GM12878 (cell line): Measurements from ENCODE around the gene ANAPC5. TPM values are rescaled to one million over a fixed set of nuclear protein-coding genes. Genes with fewer than 3 reads are reported as not detected.

ENCODE experiments used
- ATAC-seq: fragments of 200-7000 bp; cut with Tn5 transposase; 3 replicates; pipeline ENCODE4 v1.9.1; 2020; ENCODE audit warnings: mild to moderate bottlenecking, moderate library complexity
- BruUV-seq: library from RNA; stranded (reverse); fragments of 400-500 nt; replicated peaks from 2 replicates; lab custom pipeline; 2021; lab: Mats Ljungman, UMichigan
- CTCF ChIA-PET: fragments of 300-600 bp; sonication (Branson Sonifier 250); formaldehyde crosslinking; extraction: SDS; loops from one replicate; lab custom pipeline; 2021; ENCODE audit warnings: inconsistent platforms; lab: Yijun Ruan, JAX
- POLR2A ChIA-PET: fragments of 350-600 bp; formaldehyde crosslinking; extraction: SDS; loops from one replicate; lab custom pipeline; 2021; ENCODE audit warnings: inconsistent platforms; lab: Charles Lee
- RAD21 ChIA-PET: fragments of 300-600 bp; sonication (Branson Sonifier 250); formaldehyde crosslinking; loops from one replicate; lab custom pipeline; 2023; ENCODE audit warnings: antibody characterized with exemption; ENCODE audit not compliant: unreplicated experiment; lab: Charles Lee
- SMC1A ChIA-PET: fragments of 300-600 bp; sonication (Branson Sonifier 250); formaldehyde crosslinking; loops from one replicate; lab custom pipeline; 2023; ENCODE audit not compliant: unreplicated experiment, uncharacterized antibody; lab: Charles Lee
- DNase-seq: peaks from one replicate; pipeline ENCODE4 v3.0.0-alpha.2; 2011; ENCODE audit warnings: low read depth, low spot score
- FAIRE-seq: peaks from 3 replicates; lab custom pipeline; 2011; peaks lifted over from hg19 to GRCh38; lab: Jason Lieb, UNC
- H2AFZ ChIP-seq: 2 replicates; pipeline ENCODE4 v1.6.0; 2011; ENCODE audit warnings: low read depth, low read length, control low read depth; ENCODE audit not compliant: control insufficient read depth
- H3K27ac ChIP-seq: 2 replicates; pipeline ENCODE4 v1.5.1; 2011; ENCODE audit warnings: control low read depth; ENCODE audit not compliant: control insufficient read depth, insufficient read depth
- H3K27me3 ChIP-seq, 2 experiments: replicated peaks in 1 of 2; 2 replicates each; pipeline versions ENCODE4 v1.6.0 to v1.6.1; 2011; ENCODE audit warnings: low read length in 1 of 2; ENCODE audit not compliant: control insufficient read depth in 2 of 2, insufficient read depth in 2 of 2
- H3K36me3 ChIP-seq, 2 experiments: 2 replicates each; pipeline ENCODE4 v1.5.1; 2011; ENCODE audit warnings: low read length in 1 of 2; ENCODE audit not compliant: control insufficient read depth in 2 of 2, insufficient read depth in 2 of 2
- H3K4me1 ChIP-seq: 2 replicates; pipeline ENCODE4 v1.6.1; 2011; ENCODE audit warnings: mild to moderate bottlenecking, low read length, moderate library complexity, mixed read lengths; ENCODE audit not compliant: control insufficient read depth, insufficient read depth
- H3K4me2 ChIP-seq: 2 replicates; pipeline ENCODE4 v1.6.0; 2011; ENCODE audit warnings: control low read depth; ENCODE audit not compliant: control insufficient read depth, insufficient read depth
- H3K4me3 ChIP-seq: fragments of 200-600 bp; sonication (generic); 2 replicates; pipeline ENCODE4 v1.5.1; 2016
- H3K79me2 ChIP-seq: 2 replicates; pipeline ENCODE4 v1.6.0; 2011; ENCODE audit warnings: low read length; ENCODE audit not compliant: control insufficient read depth, insufficient read depth
- H3K9ac ChIP-seq: 2 replicates; pipeline ENCODE4 v1.8.0; 2011; ENCODE audit warnings: low read length, control low read depth, mixed read lengths; ENCODE audit not compliant: control insufficient read depth, insufficient read depth
- H3K9me3 ChIP-seq: replicated peaks from 3 replicates; pipeline ENCODE4 v1.5.1; 2011; ENCODE audit warnings: mild to moderate bottlenecking, low read length; ENCODE audit not compliant: control insufficient read depth, insufficient read depth
- H4K20me1 ChIP-seq: 2 replicates; pipeline ENCODE4 v1.6.0; 2011; ENCODE audit not compliant: control insufficient read depth, insufficient read depth
- BMI1 ChIP-seq: fragments of 450-650 bp; IDR thresholded peaks from 2 replicates; pipeline ENCODE4 v1.6.1; 2016; ENCODE audit warnings: mild to moderate bottlenecking, moderate library complexity, borderline replicate concordance
- CBX3 ChIP-seq: fragments of 200-600 bp; sonication (generic); IDR thresholded peaks from 2 replicates; pipeline ENCODE4 v1.6.1; 2016; ENCODE audit warnings: low read depth, borderline replicate concordance
- CHD4 ChIP-seq: fragments of 200-600 bp; sonication (generic); IDR thresholded peaks from 2 replicates; pipeline ENCODE4 v1.6.1; 2016; ENCODE audit warnings: mild to moderate bottlenecking
- MEF2B ChIP-seq: fragments of 450-650 bp; IDR thresholded peaks from 2 replicates; pipeline ENCODE4 v1.6.1; 2018; ENCODE audit warnings: mild to moderate bottlenecking, moderate library complexity; ENCODE audit not compliant: partially characterized antibody, poor library complexity, severe bottlenecking
- STAT3 ChIP-seq: IDR thresholded peaks from 2 replicates; pipeline ENCODE4 v1.6.1; 2011; ENCODE audit warnings: low read depth, low read length, improper control_type of control experiment
- TCF12 ChIP-seq: IDR thresholded peaks from 2 replicates; pipeline ENCODE4 v1.6.1; 2011; ENCODE audit warnings: low read depth, mild to moderate bottlenecking, low read length
- WRNIP1 ChIP-seq: IDR thresholded peaks from 2 replicates; pipeline ENCODE4 v1.6.1; 2011; ENCODE audit warnings: low read depth, low read length, improper control_type of control experiment, borderline replicate concordance
- ZZZ3 ChIP-seq: IDR thresholded peaks from 2 replicates; pipeline ENCODE4 v1.6.1; 2011; ENCODE audit warnings: low read depth; ENCODE audit not compliant: control insufficient read depth, insufficient read length
- WGBS: methylation state at CpG from one replicate; pipeline ENCODE4 v1.1.6; 2016; ENCODE audit warnings: low lambda C conversion rate; ENCODE audit not compliant: insufficient replicate concordance, insufficient coverage; ENCODE audit errors: missing lambda C conversion rate; 5-methylcytosine and 5-hydroxymethylcytosine counted together
- in situ Hi-C: fragments of 300-500 bp; cut with MboI; formaldehyde crosslinking; loops from 9 replicates; pipeline ENCODE4 v1.14.3; 2018; ENCODE audit warnings: mixed read lengths
- intact Hi-C: fragments of 100-400 bp; cut with micrococcal nuclease; formaldehyde crosslinking; loops from one replicate; pipeline ENCODE4 v1.14.2; 2022; ENCODE audit not compliant: unreplicated experiment
- polyA plus RNA-seq, 11 experiments: library from polyadenylated mRNA; depleted of rRNA in 4 of 11; unstranded in 6 of 11; stranded (reverse) in 5 of 11; fragments of >200 nt; fragmentation: Nextera tagmentation in 4 of 11; fragmentation: Illumina TruSeq in 1 of 11; extraction: Ambion mirVana in 4 of 11; extraction: Trizol in 1 of 11; gene quantifications; 1 replicate in 1 of 11; 2 replicates in 10 of 11; pipeline versions ENCODE4 v1.2.1 to v1.2.3, GENCODE V29; 2011 to 2016; ENCODE audit warnings: inconsistent platforms in 2 of 11, missing spikeins in 2 of 11, low read depth in 1 of 11
- total RNA-seq, 4 experiments: library from RNA; depleted of rRNA in 3 of 4; stranded (reverse); fragments of >200 nt in 3 of 4; fragmentation: Illumina TruSeq in 1 of 4; extraction: Trizol in 1 of 4; gene quantifications; 2 replicates each; pipeline versions ENCODE4 v1.2.1 to v1.2.3, GENCODE V29; 2013 to 2021
- TF ChIP-seq, protein P1 (sequence below): fragments of 150-350 bp; IDR thresholded peaks from 2 replicates; pipeline ENCODE4 v1.6.1; 2014; ENCODE audit warnings: mild to moderate bottlenecking, low read depth, low read length
- TF ChIP-seq, protein P2 (sequence below): IDR thresholded peaks from 2 replicates; pipeline ENCODE4 v1.6.1; 2011; ENCODE audit warnings: borderline replicate concordance, low read depth, mild to moderate bottlenecking, moderate library complexity, low read length; ENCODE audit not compliant: insufficient read depth, poor library complexity, severe bottlenecking
- TF ChIP-seq, protein P3 (sequence below): fragments of 450-650 bp; IDR thresholded peaks from 2 replicates; pipeline ENCODE4 v1.6.1; 2014; ENCODE audit warnings: mild to moderate bottlenecking
- TF ChIP-seq, protein P4 (sequence below): fragments of 450-650 bp; IDR thresholded peaks from 2 replicates; pipeline ENCODE4 v1.6.1; 2016; ENCODE audit warnings: mild to moderate bottlenecking, moderate library complexity, borderline replicate concordance

ANAPC5 gene
- total and polyA plus RNA-seq, 10 of the 15 experiments (the other 5 are each of a cell fraction or from before 2014, with no cell fraction given) = 102 to 227 (median 166) TPM

DNA sequence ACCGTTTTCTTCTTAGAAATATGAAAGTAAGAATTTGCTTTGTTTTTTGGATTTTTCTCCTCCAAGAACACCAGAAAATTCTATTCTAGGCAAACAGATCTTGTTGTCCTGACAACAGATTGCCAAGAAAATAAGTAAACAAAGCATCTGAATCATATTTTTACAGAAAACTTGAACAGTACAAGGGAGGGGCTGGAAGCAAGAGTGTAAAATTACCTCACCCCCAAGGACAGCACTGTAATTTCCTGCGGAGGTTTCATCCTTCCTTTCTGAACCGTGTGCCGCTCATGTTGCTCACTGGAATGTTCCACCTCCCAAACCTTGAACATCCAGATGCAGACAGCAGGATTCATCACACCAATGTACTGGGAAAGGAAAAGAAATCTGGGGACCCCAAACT lies 50.3 kb downstream of the ANAPC5 start:
- Histone ChIP-seq H3K4me3 (no peak overlapping the region), H3K4me1 (peaks cover 14% of the 10 kb centered on the region), H3K9me3 (no peaks in the 10 kb centered on the region), H3K9ac (no peak overlapping the region), H3K27ac (no peak overlapping the region), H2AFZ (no peak overlapping the region), H3K27me3 (no peaks in the 10 kb centered on the region), H3K79me2 (peaks cover 2% of the 10 kb centered on the region), H3K36me3 (no peaks in the 10 kb centered on the region), H4K20me1 (no peaks in the 10 kb centered on the region), H3K4me2 (no peak overlapping the region)
- 55% methylated on average over 4 of the region's 4 CpGs for WGBS
- FAIRE-seq (no peak), ATAC-seq (no peak), DNase-seq (no peak)
- BruUV-seq = no TSS peak
- TF ChIP-seq STAT3 = no peak
- TF ChIP-seq, protein P1, sequence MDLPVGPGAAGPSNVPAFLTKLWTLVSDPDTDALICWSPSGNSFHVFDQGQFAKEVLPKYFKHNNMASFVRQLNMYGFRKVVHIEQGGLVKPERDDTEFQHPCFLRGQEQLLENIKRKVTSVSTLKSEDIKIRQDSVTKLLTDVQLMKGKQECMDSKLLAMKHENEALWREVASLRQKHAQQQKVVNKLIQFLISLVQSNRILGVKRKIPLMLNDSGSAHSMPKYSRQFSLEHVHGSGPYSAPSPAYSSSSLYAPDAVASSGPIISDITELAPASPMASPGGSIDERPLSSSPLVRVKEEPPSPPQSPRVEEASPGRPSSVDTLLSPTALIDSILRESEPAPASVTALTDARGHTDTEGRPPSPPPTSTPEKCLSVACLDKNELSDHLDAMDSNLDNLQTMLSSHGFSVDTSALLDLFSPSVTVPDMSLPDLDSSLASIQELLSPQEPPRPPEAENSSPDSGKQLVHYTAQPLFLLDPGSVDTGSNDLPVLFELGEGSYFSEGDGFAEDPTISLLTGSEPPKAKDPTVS = no peak
- TF ChIP-seq, protein P2, sequence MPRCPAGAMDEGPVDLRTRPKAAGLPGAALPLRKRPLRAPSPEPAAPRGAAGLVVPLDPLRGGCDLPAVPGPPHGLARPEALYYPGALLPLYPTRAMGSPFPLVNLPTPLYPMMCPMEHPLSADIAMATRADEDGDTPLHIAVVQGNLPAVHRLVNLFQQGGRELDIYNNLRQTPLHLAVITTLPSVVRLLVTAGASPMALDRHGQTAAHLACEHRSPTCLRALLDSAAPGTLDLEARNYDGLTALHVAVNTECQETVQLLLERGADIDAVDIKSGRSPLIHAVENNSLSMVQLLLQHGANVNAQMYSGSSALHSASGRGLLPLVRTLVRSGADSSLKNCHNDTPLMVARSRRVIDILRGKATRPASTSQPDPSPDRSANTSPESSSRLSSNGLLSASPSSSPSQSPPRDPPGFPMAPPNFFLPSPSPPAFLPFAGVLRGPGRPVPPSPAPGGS = no peak
- TF ChIP-seq BMI1 = no peak
- no peak for TF ChIP-seq WRNIP1
- TF ChIP-seq ZZZ3 = no peak
- no peak for TF ChIP-seq MEF2B
- TF ChIP-seq, protein P3, sequence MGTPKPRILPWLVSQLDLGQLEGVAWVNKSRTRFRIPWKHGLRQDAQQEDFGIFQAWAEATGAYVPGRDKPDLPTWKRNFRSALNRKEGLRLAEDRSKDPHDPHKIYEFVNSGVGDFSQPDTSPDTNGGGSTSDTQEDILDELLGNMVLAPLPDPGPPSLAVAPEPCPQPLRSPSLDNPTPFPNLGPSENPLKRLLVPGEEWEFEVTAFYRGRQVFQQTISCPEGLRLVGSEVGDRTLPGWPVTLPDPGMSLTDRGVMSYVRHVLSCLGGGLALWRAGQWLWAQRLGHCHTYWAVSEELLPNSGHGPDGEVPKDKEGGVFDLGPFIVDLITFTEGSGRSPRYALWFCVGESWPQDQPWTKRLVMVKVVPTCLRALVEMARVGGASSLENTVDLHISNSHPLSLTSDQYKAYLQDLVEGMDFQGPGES = no peak
- TF ChIP-seq CHD4 = no peak
- no peak for TF ChIP-seq TCF12
- no peak for TF ChIP-seq CBX3
- TF ChIP-seq, protein P4, sequence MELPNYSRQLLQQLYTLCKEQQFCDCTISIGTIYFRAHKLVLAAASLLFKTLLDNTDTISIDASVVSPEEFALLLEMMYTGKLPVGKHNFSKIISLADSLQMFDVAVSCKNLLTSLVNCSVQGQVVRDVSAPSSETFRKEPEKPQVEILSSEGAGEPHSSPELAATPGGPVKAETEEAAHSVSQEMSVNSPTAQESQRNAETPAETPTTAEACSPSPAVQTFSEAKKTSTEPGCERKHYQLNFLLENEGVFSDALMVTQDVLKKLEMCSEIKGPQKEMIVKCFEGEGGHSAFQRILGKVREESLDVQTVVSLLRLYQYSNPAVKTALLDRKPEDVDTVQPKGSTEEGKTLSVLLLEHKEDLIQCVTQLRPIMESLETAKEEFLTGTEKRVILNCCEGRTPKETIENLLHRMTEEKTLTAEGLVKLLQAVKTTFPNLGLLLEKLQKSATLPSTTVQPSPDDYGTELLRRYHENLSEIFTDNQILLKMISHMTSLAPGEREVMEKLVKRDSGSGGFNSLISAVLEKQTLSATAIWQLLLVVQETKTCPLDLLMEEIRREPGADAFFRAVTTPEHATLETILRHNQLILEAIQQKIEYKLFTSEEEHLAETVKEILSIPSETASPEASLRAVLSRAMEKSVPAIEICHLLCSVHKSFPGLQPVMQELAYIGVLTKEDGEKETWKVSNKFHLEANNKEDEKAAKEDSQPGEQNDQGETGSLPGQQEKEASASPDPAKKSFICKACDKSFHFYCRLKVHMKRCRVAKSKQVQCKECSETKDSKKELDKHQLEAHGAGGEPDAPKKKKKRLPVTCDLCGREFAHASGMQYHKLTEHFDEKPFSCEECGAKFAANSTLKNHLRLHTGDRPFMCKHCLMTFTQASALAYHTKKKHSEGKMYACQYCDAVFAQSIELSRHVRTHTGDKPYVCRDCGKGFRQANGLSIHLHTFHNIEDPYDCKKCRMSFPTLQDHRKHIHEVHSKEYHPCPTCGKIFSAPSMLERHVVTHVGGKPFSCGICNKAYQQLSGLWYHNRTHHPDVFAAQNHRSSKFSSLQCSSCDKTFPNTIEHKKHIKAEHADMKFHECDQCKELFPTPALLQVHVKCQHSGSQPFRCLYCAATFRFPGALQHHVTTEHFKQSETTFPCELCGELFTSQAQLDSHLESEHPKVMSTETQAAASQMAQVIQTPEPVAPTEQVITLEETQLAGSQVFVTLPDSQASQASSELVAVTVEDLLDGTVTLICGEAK = no peak
- ChIA-PET POLR2A (no interaction called here), CTCF (no interaction called here), SMC1A (no interaction called here), RAD21 (interaction anchor here (0.6 kb wide), 1 partner anchor 383 kb away, joined by 5 read pairs; no protein-coding TSS in a partner anchor)
- in situ Hi-C loops (no loop called here), intact Hi-C loops (no loop called here)
